ENCODE measurements around the gene HOMER2.

HOMER2 gene

DNA sequence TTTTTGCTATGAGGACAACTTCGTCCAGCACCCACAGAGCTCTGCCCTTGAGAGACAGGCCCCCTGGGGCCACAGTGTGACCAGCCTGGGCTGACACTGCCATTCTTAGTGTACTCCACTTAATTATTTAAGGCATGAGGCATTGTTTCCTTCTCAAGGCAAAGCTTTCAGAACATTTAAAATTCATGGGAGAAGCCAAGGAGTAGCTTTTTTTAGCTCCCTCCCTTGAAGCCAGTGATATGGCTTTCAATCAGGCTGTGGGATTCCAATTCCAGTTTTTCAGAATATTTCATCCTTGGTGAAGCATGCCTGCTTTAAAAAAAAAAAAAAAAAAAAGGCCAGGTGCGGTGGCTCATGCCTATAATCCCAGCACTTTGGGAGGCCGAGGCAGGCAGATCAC is 21.3 kb downstream of the HOMER2 start:
- TF ChIP-seq, protein P1, sequence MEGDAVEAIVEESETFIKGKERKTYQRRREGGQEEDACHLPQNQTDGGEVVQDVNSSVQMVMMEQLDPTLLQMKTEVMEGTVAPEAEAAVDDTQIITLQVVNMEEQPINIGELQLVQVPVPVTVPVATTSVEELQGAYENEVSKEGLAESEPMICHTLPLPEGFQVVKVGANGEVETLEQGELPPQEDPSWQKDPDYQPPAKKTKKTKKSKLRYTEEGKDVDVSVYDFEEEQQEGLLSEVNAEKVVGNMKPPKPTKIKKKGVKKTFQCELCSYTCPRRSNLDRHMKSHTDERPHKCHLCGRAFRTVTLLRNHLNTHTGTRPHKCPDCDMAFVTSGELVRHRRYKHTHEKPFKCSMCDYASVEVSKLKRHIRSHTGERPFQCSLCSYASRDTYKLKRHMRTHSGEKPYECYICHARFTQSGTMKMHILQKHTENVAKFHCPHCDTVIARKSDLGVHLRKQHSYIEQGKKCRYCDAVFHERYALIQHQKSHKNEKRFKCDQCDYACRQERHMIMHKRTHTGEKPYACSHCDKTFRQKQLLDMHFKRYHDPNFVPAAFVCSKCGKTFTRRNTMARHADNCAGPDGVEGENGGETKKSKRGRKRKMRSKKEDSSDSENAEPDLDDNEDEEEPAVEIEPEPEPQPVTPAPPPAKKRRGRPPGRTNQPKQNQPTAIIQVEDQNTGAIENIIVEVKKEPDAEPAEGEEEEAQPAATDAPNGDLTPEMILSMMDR (IDR thresholded peaks at IDR 0.05) = no peak
- no peaks in the 10 kb centered on the region for H3K9me3 ChIP-seq
- H3K36me3 ChIP-seq = no peaks in the 10 kb centered on the region
- no peak overlapping the region for H3K27ac ChIP-seq
- no peaks in the 10 kb centered on the region for H3K4me1 ChIP-seq
- no peak overlapping the region for H3K4me3 ChIP-seq
- no peaks in the 10 kb centered on the region for H3K27me3 ChIP-seq
- intact Hi-C loops (cut with DNase I; ENCODE audit: low total_unique reads) = no loop called here
- no peak for DNase-seq

- H3K4me1 ChIP-seq = no peaks in the 10 kb centered on the region
- TF ChIP-seq, protein P1 (IDR thresholded peaks at IDR 0.05) = no peak
- intact Hi-C loops (cut with DNase I; ENCODE audit: low total_unique reads) = no loop called here
- no peaks in the 10 kb centered on the region for H3K27me3 ChIP-seq
- H3K9me3 ChIP-seq = no peaks in the 10 kb centered on the region
- H3K4me3 ChIP-seq = no peak overlapping the region
- no peak overlapping the region for H3K27ac ChIP-seq
- H3K36me3 ChIP-seq = no peaks in the 10 kb centered on the region
- DNase-seq = no peak
Observed at GRCh38 chr15:82930461-82930860, 22.1 kb downstream of the HOMER2 start.

DNA sequence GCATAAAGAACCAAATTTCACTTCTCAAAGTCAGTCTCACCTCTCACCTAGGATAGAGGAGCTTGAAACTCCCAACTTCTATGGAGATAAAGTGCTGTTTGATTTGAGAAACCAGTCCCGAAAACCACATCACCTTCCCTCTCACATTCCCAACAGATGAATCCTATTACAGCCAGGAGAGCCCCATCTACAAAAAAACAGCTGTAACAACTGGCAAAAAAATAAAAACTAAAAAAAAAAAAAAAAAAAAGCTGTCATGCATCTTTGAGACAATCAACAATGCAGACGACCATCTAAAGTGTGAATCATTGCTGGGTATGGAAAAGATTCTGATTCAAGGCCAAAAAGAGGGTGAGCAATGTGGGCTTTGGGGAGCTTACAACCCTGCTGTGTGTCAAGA is 23.8 kb downstream of the HOMER2 start:
- TF ChIP-seq, protein P1 (IDR thresholded peaks at IDR 0.05) = no peak
- Histone ChIP-seq H3K27ac (no peak overlapping the region), H3K4me3 (no peak overlapping the region), H3K36me3 (no peaks in the 10 kb centered on the region), H3K4me1 (no peaks in the 10 kb centered on the region), H3K9me3 (no peaks in the 10 kb centered on the region), H3K27me3 (no peaks in the 10 kb centered on the region)
- DNase-seq = no peak
- intact Hi-C loops (cut with DNase I; ENCODE audit: low total_unique reads) = no loop called here

DNA sequence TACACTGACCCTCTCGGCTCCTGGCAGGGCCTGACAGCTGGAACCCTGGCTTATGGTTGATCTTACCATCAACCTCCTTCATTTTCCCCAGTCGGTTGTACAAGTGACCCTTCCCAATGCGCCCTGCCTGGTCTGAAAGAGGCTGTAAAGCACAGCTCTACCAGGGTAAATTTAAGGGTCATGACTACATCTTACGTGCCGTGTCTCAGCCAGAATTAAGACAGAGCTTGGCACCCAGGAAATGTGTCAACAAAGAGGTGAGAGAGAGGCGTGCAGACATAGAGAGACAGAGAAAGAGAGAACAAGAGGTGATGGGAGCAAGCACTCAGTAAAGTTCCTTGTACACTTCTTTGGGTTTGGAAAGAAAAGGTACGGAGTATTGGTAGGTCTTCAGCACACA is 28.8 kb downstream of the HOMER2 start:
- H3K36me3 ChIP-seq = no peaks in the 10 kb centered on the region
- DNase-seq = no peak
- no peak overlapping the region for H3K4me3 ChIP-seq
- TF ChIP-seq, protein P1 (IDR thresholded peaks at IDR 0.05) = no peak
- H3K27ac ChIP-seq = no peak overlapping the region
- H3K4me1 ChIP-seq = peaks cover 0 to 5% (median 1%) of the 10 kb centered on the region in 4 donors
- H3K9me3 ChIP-seq = no peaks in the 10 kb centered on the region
- no peaks in the 10 kb centered on the region for H3K27me3 ChIP-seq
- intact Hi-C loops (cut with DNase I; ENCODE audit: low total_unique reads) = no loop called here

DNA sequence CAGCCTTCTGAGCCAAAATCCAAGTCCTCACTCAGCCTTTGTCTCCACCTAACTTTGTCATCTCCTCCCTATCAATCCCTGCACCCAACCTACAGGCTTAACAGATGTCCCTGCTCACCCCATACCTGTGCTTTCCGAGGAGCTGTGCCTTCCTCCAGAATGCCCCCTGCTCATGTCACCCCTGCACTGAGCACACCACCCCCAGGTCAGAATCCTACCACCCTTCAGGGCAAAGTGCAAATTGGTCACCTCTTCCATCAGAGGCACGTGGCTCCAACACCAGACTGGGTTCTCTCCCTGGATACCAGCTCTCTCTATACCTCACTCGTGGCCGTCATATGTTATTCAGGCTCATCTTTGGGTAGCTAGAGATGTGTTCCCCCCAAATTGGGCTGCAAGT is 29.8 kb downstream of the HOMER2 start:
- Histone ChIP-seq H3K27me3 (no peaks in the 10 kb centered on the region), H3K36me3 (no peaks in the 10 kb centered on the region), H3K4me3 (no peak overlapping the region), H3K27ac (no peak overlapping the region), H3K9me3 (no peaks in the 10 kb centered on the region), H3K4me1 (peaks cover 0 to 5% (median 1%) of the 10 kb centered on the region in 4 donors)
- TF ChIP-seq, protein P1 (IDR thresholded peaks at IDR 0.05) = no peak
- DNase-seq = no peak
- intact Hi-C loops (cut with DNase I; ENCODE audit: low total_unique reads) = no loop called here

DNA sequence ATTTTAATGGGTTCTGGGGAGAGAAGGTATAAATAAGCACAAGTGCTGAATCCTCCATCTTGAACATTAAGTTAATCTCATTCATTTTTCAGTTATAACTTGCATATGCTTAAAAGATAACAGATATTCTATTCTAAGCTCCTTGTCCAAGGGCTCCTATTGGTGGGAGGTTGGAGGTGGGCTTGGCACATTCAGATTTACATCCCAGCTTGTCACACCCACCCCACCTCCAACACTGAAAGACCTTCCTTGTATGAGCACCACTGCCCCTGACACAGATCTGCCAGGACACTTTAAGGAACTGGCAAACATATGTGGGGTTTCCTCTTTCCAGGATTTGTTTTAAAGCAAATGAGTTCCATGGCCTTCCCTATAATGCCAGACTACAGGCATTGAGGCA is 30.6 kb downstream of the HOMER2 start:
- H3K36me3 ChIP-seq = no peaks in the 10 kb centered on the region
- H3K9me3 ChIP-seq = no peaks in the 10 kb centered on the region
- intact Hi-C loops (cut with DNase I; ENCODE audit: low total_unique reads) = no loop called here
- no peak overlapping the region for H3K27ac ChIP-seq
- peak in 1 of 2 donors; percentile 6 for DNase-seq
- TF ChIP-seq, protein P1 (IDR thresholded peaks at IDR 0.05) = no peak
- peaks cover 0 to 5% (median 1%) of the 10 kb centered on the region in 4 donors for H3K4me1 ChIP-seq
- H3K27me3 ChIP-seq = no peaks in the 10 kb centered on the region
- no peak overlapping the region for H3K4me3 ChIP-seq
